Measurements from ENCODE around the gene MSRB3. TPM values are rescaled to one million over a fixed set of nuclear protein-coding genes. Genes with fewer than 3 reads are reported as not detected.

MSRB3 gene
- total RNA-seq, 1 experiment from 2014 or later, result 1.8 TPM

GRCh38 chr12:65278576-65279368 is at the start of gene MSRB3 (continued):
- no peak for TF ChIP-seq NR2C2 (CRISPR knock-in tag; IDR thresholded peaks at IDR 0.05)
- TF ChIP-seq ATF3 (CRISPR knock-in tag; conservative IDR thresholded peaks at IDR 0.05), result no peak
- no peak for TF ChIP-seq RELA (CRISPR knock-in tag; IDR thresholded peaks at IDR 0.05; ENCODE audit: borderline replicate concordance)
- 0 out of 2 replicates have a peak, but pooled peaks have one; percentile 21 for TF ChIP-seq SMAD3 (CRISPR knock-in tag; IDR thresholded peaks at IDR 0.05; ENCODE audit: borderline replicate concordance)
- TF ChIP-seq PREB (CRISPR knock-in tag; IDR thresholded peaks at IDR 0.05; ENCODE audit: borderline replicate concordance), result no peak
- no peak for TF ChIP-seq E2F1 (CRISPR knock-in tag; IDR thresholded peaks at IDR 0.05)
- peak; percentile 38; the same call in 1 of the 2 replicates for TF ChIP-seq MYBL2 (CRISPR knock-in tag; IDR thresholded peaks at IDR 0.05)
- TF ChIP-seq ETV6 (CRISPR knock-in tag; IDR thresholded peaks at IDR 0.05), result 0 out of 2 replicates have a peak, but pooled peaks have one; percentile 34

GRCh38 chr12:65229441-65229840 is 49.0 kb upstream of the MSRB3 start:
- peaks cover 34% of the 10 kb centered on the region for H3K9me3 Mint-ChIP-seq
- H3K4me3 Mint-ChIP-seq, result no peak overlapping the region
- no peak overlapping the region for H3K27ac Mint-ChIP-seq
- ATAC-seq (no peak), DNase-seq (ENCODE audit: low spot score) (no peak)
- ChIA-PET POLR2A (no interaction called here), CTCF (no interaction called here)
- H3K36me3 Mint-ChIP-seq, result peaks cover 46% of the 10 kb centered on the region
- H3K27me3 Mint-ChIP-seq (ENCODE audit: low read depth), result no peaks in the 10 kb centered on the region
- peaks cover 5% of the 10 kb centered on the region for H3K4me1 Mint-ChIP-seq
- TF ChIP-seq GTF2I (CRISPR knock-in tag; conservative IDR thresholded peaks at IDR 0.05) (no peak), NR3C1 (CRISPR knock-in tag; conservative IDR thresholded peaks at IDR 0.05; ENCODE audit: low read depth) (no peak), USF1 (CRISPR knock-in tag; IDR thresholded peaks at IDR 0.05) (no peak), ZNF512 (CRISPR knock-in tag; IDR thresholded peaks at IDR 0.05; ENCODE audit: borderline replicate concordance) (no peak), AR (CRISPR knock-in tag; IDR thresholded peaks at IDR 0.05) (no peak), FOXK1 (CRISPR knock-in tag; IDR thresholded peaks at IDR 0.05) (no peak), MAX (CRISPR knock-in tag; IDR thresholded peaks at IDR 0.05) (no peak), ATF1 (CRISPR knock-in tag; IDR thresholded peaks at IDR 0.05) (no peak), ZNF532 (CRISPR knock-in tag; IDR thresholded peaks at IDR 0.05; ENCODE audit: borderline replicate concordance) (no peak), ERG (CRISPR knock-in tag; IDR thresholded peaks at IDR 0.05) (no peak)
